ENCODE measurements around the gene UTP14C. TPM values are rescaled to one million over a fixed set of nuclear protein-coding genes. Genes with fewer than 3 reads are reported as not detected.

The UTP14C gene
- total and polyA plus RNA-seq, 2 experiments from 2014 or later, result 10.0 to 24.7 TPM

DNA sequence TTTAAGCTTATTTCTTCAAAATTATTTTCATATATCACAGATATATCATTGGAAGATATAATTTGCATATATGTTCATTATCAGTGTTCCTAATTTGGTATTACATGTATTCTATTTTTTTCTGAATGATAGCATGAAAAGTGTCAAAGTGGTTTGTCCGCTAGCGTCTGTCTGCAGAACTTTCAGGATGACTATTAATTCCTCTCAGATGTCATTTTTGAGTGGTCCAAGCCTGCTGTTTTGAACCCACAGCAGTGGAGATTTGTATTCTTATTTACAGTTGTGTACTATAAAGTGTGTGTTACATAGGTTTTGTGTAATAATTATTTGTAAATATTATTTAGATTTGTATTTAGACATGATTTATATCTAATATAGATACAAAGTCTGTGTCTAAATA is 8.5 kb downstream of the UTP14C start:
- H4K20me1 ChIP-seq (ENCODE audit: insufficient read depth, poor library complexity, severe bottlenecking), result no peaks in the 10 kb centered on the region
- H3K27me3 ChIP-seq, result no peaks in the 10 kb centered on the region
- no peak overlapping the region for H3K4me2 ChIP-seq
- H3K4me1 ChIP-seq (ENCODE audit: insufficient read depth), result peaks cover 7% of the 10 kb centered on the region
- 94% methylated on average over 2 of the region's 2 CpGs for WGBS (ENCODE audit: low lambda C conversion rate, missing lambda C conversion rate)
- H3K79me2 ChIP-seq, result peaks cover 20% of the 10 kb centered on the region
- H3K9me2 ChIP-seq (replicated peaks; ENCODE audit: insufficient read depth), result no peaks in the 10 kb centered on the region
- H3K36me3 ChIP-seq (replicated peaks; ENCODE audit: insufficient read depth, low read depth), result no peaks in the 10 kb centered on the region
- H3K27ac ChIP-seq, result no peak overlapping the region
- H2AFZ ChIP-seq, result no peak overlapping the region
- H3K9me3 ChIP-seq (ENCODE audit: low read depth), result no peaks in the 10 kb centered on the region
- TF ChIP-seq EZH2 (IDR thresholded peaks at IDR 0.05; ENCODE audit: borderline replicate concordance) (no peak), EZH2phosphoT487 (IDR thresholded peaks at IDR 0.05; ENCODE audit: low read depth, severe bottlenecking, unreplicated experiment) (no peak)
- TF ChIP-seq, protein P1, sequence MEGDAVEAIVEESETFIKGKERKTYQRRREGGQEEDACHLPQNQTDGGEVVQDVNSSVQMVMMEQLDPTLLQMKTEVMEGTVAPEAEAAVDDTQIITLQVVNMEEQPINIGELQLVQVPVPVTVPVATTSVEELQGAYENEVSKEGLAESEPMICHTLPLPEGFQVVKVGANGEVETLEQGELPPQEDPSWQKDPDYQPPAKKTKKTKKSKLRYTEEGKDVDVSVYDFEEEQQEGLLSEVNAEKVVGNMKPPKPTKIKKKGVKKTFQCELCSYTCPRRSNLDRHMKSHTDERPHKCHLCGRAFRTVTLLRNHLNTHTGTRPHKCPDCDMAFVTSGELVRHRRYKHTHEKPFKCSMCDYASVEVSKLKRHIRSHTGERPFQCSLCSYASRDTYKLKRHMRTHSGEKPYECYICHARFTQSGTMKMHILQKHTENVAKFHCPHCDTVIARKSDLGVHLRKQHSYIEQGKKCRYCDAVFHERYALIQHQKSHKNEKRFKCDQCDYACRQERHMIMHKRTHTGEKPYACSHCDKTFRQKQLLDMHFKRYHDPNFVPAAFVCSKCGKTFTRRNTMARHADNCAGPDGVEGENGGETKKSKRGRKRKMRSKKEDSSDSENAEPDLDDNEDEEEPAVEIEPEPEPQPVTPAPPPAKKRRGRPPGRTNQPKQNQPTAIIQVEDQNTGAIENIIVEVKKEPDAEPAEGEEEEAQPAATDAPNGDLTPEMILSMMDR (IDR thresholded peaks at IDR 0.05; ENCODE audit: poor library complexity), result no peak
- no peak for DNase-seq (ENCODE audit: low spot score)
- no peak overlapping the region for H3K4me3 ChIP-seq

GRCh38 chr13:52034616-52035226 is 10.2 kb downstream of the UTP14C start:
- H3K9me2 ChIP-seq (replicated peaks; ENCODE audit: insufficient read depth), result no peaks in the 10 kb centered on the region
- H3K36me3 ChIP-seq (replicated peaks; ENCODE audit: insufficient read depth, low read depth), result no peaks in the 10 kb centered on the region
- H3K4me1 ChIP-seq (ENCODE audit: insufficient read depth), result peaks cover 7% of the 10 kb centered on the region
- no peak overlapping the region for H3K4me2 ChIP-seq
- no peak overlapping the region for H3K27ac ChIP-seq
- 75% methylated on average over 5 of the region's 5 CpGs for WGBS (ENCODE audit: low lambda C conversion rate, missing lambda C conversion rate)
- peaks cover 6% of the 10 kb centered on the region for H3K79me2 ChIP-seq
- H2AFZ ChIP-seq, result no peak overlapping the region
- no peaks in the 10 kb centered on the region for H3K9me3 ChIP-seq (ENCODE audit: low read depth)
- H3K27me3 ChIP-seq, result no peaks in the 10 kb centered on the region
- no peak for DNase-seq (ENCODE audit: low spot score)
- H4K20me1 ChIP-seq (ENCODE audit: insufficient read depth, poor library complexity, severe bottlenecking), result no peaks in the 10 kb centered on the region
- TF ChIP-seq EZH2phosphoT487 (IDR thresholded peaks at IDR 0.05; ENCODE audit: low read depth, severe bottlenecking, unreplicated experiment) (no peak), EZH2 (IDR thresholded peaks at IDR 0.05; ENCODE audit: borderline replicate concordance) (no peak)
- TF ChIP-seq, protein P1 (IDR thresholded peaks at IDR 0.05; ENCODE audit: poor library complexity), result no peak
- H3K4me3 ChIP-seq, result no peak overlapping the region

DNA sequence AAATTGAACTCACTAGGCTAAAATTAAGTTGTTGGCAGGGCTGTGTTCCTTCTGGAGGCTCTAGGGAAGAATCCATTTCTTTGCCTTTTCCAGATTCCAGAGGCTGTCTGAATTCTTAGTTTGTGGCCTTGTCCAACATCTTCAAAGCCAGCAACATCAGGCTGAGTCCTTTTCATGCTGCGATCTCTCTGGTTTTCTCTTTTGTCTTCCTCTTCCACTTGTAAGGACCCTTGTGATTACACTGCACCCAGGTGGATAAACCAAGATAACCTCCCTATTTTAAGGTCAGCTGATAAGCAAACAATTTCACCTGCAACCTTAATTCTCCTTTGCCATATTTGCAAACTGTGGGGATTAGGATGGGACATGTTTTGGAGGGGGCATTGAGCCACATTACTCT is 11.5 kb downstream of the UTP14C start:
- no peaks in the 10 kb centered on the region for H3K9me3 ChIP-seq (ENCODE audit: low read depth)
- no peak overlapping the region for H2AFZ ChIP-seq
- no peak overlapping the region for H3K4me2 ChIP-seq
- no peak for DNase-seq (ENCODE audit: low spot score)
- no peaks in the 10 kb centered on the region for H3K27me3 ChIP-seq
- H3K79me2 ChIP-seq, result no peaks in the 10 kb centered on the region
- H3K27ac ChIP-seq, result no peak overlapping the region
- 70% methylated on average over 1 of the region's 1 CpG for WGBS (ENCODE audit: low lambda C conversion rate, missing lambda C conversion rate)
- H3K4me3 ChIP-seq, result no peak overlapping the region
- TF ChIP-seq EZH2 (IDR thresholded peaks at IDR 0.05; ENCODE audit: borderline replicate concordance) (no peak), EZH2phosphoT487 (IDR thresholded peaks at IDR 0.05; ENCODE audit: low read depth, severe bottlenecking, unreplicated experiment) (no peak)
- TF ChIP-seq, protein P1 (IDR thresholded peaks at IDR 0.05; ENCODE audit: poor library complexity), result no peak
- no peaks in the 10 kb centered on the region for H3K36me3 ChIP-seq (replicated peaks; ENCODE audit: insufficient read depth, low read depth)
- H4K20me1 ChIP-seq (ENCODE audit: insufficient read depth, poor library complexity, severe bottlenecking), result no peaks in the 10 kb centered on the region
- H3K4me1 ChIP-seq (ENCODE audit: insufficient read depth), result peaks cover 7% of the 10 kb centered on the region
- no peaks in the 10 kb centered on the region for H3K9me2 ChIP-seq (replicated peaks; ENCODE audit: insufficient read depth)
